NCI-H345 (cell line): ENCODE data around the gene NUBPL.
"Not testable (repeated sequence)": the region's sequence is repeated elsewhere in the genome, so short reads cannot be mapped to it uniquely, and the experiment has no call there.

ENCODE experiments used
- DNase-seq: peaks from one replicate; lab custom pipeline; 2025; lab: John Stamatoyannopoulos, UW

The NUBPL gene

DNA sequence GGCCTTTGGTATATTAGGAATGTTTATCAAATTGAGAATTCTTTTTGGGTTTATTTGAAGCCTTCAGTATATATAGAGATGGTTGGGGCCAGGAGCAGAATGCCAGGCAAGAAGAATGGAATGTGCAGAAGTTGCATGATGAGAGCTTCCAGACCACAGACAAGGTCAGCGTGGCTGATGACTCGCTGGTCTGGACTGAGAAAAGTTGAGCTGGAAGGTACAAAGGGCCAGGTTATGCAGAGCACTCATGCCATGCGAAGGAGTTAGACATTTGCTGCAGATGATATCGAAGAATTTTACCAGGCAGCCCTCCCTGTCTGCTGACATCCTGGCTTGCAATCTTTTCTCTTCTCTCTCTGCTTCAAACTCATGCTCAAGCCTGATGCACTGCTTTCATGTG lies 319.7 kb downstream of the NUBPL start:
- no peak for DNase-seq

DNA sequence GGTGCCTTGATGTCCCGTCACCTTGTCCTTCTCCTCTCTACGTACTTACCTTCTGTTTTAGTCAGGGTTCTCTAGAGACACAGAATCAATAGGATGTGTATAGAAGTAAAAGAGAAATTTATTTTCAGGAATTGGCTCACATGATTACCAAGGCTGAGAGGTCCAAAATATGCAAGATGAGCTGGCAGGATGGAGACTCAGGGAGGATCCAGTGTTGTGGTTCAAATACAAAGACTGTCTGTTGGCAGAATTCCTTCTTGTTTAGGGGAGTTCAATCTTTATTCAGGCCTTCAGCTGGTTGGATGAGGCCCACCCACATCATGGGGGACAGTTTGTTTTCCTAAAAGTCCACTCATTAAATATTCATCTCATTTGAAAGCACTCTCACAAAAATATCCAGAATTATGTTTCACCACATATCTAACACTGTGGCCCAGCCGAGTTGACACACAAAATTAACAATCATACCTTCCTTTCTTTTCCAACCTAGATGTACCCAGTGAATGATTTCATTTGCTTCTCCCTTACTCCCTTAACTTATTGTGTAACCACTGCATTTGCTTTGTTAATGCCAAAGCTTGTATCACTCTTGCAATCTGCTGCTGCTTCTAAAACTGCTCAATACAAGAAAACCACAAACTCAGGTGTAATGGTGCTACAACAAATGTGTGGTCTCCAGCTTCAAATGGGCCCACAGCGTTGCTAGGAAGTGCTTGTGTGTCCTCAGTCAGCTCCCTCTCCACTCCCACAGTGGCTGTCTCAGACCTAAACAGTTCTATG lies 320.5 kb downstream of the NUBPL start:
- DNase-seq: no peak

DNA sequence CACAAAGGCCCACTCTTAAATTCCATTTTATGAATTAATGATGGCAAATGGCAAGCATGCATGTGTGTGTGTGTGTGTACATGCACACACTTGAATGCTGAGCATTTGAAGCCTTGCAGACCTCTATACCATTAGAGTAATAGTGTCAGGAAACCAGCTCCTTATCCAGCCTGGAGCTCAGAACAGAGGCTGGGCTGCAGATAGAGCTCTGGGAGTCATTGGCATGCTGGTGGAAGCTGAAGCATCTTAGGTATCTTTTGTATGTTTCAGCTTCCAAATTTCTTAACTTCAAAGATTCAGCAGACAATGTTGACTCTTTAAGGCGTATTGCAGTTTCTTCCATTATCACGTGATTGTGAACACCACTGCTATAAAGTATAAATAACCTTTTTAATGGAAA lies 323.0 kb downstream of the NUBPL start:
- no peak for DNase-seq

DNA sequence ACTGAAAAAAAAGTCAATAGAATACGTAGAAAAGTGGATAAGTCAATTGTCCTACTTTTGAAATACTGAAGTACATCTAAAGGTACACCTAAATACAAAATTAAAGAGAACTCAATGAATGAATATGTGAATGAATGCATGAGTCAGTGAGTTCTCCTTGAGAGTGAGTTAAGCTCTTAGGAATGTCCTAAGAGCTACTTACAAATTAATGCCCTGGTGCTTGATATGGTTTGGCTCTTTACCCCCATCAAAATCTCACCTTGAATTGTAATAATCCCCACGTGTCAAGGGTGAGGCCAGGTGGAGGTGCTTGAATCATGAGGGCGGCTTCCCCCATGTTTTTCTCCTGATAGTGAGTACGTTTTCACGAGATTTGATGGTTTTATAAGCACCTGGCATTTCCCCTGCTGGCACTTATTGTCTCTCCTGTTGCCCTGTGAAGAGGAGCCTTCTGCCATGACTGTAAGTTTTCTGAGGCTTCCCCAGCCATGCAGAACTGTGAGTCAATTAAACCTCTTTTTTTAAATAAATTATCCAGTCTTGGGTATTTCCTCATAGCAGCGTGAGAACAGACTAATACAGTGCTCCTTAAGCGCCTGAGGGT lies 323.7 kb downstream of the NUBPL start:
- no peak for DNase-seq

DNA sequence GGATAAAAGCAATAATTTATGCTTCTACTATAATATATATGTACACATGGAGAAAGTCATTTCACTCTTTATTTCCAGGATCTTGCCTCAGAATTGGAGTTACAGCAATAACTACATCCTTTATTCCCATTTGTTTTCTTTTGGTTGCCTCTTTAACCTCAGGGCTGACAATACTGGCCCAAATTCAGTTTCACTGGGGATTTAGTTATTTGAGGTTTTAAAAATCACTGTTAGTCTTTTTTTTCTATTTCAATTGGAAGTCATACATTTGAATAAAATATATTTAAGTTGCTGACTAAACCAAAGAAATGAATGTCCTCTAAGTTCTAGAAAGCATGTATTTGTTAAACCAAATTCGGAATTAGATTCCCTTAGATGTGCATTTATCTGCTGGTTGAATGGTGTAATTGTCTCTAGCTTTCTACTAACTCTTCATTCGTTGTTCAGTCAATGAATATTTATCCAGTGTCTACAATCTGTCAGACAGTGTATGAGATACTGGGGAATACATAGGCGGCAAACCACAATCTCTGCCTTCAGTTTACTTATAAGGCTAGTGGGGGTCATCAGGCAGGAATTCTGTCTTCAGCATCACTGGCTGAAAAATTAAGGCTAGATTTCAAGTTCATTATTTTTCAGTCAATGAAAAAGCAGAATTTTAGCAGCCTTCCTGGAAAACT lies 325.1 kb downstream of the NUBPL start:
- no peak for DNase-seq

DNA sequence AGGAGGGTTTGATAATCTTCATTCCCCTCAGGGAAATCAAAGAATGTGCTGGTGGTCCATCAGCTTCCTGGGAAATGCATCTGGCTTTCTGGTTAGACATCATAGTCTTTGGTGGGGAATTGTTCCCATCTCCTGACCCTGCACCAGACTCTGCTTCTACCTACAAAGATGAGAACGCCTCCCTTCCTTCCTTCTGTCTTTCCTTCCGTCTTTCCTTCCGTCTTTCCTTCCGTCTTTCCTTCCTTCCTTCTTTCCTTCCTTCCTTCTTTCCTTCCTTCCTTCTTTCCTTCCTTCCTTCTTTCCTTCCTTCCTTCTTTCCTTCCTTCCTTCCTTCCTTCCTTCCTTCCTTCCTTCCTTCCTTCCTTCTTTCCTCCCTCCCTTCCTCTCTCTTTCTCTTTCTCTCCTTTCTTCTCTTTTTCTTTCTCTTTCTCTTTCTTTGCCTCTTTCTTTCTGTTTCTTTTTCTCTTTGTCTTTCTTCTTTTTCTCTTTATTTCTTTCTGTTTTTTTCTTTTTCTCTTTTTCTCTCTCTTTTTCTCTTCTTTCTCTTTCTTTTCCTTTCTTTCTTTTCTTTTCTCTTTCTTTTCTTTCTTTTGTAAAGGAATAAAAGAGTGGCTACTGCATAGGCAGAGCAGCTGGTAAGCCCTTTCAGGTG lies 326.9 kb downstream of the NUBPL start:
- DNase-seq: no peak

DNA sequence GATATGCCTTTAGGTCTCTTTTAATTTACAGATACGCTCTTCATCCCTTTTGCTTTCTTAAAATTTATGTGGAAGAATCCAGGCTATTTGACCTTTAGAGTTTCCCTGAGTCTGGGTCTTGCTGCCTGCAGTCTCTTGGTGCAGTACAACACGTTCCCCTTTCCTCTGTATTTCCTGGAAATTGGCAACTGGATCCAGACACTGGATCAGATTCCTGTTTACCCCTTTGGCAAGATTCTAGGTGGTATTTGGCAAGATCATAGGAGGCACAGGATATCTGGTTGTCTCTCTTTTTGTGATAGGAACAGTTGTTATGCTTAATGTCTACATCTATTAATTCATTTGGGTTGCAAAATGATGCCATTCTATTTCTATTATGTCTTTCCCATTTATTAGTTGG lies 328.1 kb downstream of the NUBPL start:
- no peak for DNase-seq

DNA sequence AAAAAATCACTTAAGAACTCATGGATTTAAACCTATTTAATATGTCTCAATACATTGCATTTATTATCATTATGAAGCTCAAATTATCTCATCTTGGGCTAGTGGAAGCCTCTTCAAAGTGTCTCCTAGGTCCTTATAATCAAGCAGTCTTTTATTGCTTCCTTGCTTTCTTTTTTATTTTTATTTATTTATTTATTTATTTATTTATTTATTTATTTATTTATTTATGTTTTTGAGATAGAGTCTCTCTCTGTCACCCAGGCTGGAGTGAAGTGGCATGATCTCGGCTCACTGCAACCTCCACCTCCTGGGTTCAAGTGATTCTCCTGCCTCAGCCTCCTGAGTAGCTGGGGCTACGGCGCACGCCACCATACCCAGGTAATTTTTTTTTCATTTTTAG lies 329.0 kb downstream of the NUBPL start:
- DNase-seq: not testable (repeated sequence)

DNA sequence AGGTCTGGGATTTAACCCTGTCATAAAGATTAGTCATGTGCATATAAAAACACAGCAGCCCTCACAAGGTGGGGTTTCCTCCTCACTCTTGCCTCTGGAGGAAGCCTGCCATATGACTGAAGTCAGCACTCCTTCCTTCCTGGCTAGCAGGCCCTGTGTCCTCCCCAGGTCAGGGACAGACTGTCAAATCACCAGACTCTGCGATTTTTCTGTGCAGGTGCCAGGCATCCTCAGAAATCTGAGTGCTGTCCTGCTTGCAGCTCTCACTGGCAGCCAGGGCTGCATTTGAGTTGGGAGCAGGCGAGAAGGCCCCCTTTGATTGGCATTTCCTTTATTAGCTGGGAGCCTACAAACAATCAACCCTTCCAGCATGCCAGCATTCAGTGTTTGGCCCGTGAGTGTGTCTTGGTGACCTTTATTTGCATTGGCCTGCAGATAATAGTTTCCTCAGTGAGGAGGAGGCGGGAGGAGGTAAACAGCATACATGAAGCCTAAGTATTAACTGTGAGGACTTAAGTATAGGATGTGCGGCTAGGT lies 332.1 kb downstream of the NUBPL start:
- DNase-seq: no peak

DNA sequence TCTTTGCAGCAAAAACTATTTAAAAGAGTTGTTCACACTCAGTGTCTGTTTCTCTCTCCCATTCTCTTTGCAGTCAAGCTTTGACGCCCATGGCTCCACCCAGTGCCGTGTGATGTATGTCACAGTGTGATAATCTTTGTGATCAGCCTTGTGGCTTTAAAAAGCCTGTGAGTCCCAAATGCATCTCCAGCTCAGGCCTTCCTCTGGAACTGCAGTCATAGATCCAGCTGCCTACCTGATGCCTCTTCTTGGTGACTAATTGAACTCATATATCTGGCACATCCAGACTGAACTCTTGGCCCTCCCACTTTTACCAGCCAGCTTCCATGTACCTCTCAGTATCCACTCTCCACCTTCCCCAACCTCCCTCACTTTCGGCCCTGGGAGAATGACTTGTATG lies 333.1 kb downstream of the NUBPL start:
- no peak for DNase-seq

DNA sequence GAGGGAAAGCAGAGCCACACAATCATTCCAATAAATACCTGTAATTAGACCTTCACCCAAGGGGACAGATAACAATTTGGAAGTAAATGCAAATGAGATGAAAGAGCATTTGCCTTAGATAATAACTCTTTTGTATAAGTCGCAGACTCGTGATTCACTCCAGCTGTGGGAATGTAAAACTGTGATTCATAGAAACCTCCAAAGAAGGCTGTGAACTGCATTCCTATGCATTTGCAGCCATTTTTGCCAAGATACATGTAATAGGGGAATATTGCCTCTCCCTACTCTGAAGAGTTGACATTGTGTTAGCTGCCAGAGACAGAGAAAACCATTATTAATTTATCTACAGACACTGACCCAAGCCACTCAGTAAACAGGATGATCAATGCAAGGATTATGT lies 334.0 kb downstream of the NUBPL start:
- DNase-seq: no peak

DNA sequence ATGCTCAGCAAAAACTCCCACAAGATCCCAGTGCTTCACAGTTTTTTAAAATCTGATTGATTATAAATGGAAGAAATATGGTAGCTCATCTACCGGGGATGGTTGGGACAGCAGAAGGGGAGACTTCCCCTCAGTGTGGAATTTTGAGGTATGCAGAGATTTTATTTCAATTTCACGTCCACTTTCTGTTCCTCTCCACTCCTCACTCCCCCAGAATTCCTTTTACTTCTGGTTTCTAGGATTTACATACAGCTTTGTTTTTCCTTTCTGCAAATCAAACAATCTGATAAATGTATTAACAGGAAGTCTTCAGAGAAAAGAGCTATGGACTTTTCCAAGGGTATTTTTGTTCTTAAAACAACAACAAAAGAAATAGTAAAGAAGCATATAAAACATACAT lies 334.4 kb downstream of the NUBPL start:
- no peak for DNase-seq

DNA sequence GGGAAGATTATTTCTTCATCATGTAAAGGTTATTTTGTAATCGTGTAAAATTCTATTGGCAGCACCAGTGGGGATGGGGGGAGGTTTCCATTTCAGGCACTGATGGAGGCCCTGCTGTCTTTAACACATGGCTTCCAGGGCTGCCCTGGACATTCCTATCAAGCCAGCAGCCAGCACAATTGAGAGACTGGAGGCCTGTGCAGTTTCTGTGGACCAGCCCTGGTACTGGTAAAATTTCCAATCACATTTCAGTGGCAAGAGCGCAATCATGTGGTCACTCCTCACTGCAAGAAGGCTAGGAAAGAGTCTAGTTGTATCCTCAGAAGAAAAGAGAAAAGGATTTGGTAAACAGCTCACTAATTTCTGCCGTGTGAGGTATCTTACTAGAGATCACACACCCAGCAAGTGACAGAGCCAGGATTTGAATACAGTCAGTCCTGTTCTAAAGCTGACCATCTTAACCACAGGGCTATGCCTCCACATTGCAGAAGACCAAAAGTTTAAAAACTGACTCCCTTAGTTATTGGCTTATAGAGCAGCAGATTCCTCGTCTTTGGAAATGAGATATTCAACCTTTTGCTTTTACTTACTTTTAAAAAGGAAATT lies 336.5 kb downstream of the NUBPL start:
- DNase-seq: peak; percentile 2

DNA sequence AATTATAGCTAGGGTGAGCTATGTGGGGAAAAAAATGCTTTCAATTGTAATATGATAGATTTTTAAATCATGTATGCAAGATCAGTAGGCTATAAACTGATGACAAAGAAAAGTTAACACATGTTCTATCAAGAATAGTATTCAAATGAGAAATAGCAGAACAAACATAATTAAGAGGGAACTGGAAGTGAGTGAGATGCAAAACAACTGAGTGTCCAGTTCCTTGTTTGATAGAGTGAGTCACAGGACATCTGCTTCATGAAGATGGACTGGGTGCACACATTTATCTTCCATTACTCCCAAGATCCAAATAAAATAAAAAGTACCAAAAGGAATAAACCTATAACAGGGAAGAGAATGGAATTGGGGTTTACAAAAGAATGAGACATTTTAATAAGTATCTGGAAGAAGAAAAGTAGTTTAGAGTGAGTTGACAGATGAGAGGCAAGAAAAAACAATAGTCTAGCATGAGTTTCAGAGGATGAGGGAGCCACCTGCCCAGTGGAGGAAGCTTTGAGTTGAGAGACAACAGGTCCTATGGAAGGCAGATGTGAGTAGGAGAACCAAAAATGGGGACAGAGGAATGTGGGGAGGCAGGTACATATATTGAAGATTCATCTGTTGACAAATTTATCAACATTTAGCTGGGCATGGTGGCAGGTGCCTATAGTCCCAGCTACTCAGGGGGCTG lies 337.8 kb downstream of the NUBPL start:
- no peak for DNase-seq

DNA sequence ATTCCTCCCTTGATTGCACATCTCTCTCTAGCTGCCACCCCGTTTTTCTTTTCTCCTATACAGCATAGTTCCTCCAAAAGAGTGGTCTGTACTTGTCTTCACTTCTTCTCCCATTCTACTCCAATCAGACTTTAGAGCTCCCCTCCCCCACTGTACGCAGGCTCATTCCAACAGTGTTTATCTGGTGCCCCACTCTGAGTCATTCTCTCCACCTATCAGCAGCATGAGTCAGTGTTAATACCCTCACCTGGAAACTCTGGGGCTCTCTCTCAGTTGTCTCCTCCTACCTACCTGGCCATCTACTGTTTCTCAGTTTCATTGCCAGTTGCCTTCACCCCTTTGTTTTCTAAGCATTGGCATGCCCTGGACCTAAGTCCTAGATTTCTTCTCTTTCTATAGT lies 340.8 kb downstream of the NUBPL start:
- no peak for DNase-seq

DNA sequence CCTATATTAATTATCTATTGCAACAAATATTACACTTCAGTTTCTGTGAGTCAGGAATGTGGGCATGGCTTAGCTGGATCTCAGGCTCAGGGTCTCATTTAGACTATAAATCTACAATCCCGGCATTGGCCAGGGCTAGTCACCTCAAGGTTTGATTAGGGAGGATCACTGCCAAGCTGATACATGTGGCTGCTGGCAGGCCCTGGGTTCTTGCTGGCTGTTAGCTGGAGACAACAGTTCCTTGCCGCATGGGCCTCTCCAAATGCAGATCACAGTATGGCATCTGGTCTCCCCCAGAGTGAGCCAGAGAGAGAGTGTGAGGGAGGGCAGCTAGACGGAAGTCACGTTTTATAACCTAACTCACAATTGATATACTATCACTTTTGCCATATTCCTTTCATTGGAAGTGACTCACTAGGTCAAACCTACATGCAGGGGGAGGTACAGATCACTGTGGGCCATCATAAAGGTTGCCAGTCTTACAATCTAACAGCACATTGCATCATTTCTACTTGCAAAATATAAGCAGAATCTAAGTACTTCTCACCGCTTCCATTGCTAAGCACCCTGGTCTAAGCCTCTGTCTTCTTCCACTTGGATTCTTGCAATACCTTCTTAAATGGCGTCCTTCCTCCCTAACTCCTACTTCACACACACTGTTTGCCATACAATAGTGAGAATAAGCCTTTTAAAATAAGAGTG lies 341.9 kb downstream of the NUBPL start:
- DNase-seq: no peak

DNA sequence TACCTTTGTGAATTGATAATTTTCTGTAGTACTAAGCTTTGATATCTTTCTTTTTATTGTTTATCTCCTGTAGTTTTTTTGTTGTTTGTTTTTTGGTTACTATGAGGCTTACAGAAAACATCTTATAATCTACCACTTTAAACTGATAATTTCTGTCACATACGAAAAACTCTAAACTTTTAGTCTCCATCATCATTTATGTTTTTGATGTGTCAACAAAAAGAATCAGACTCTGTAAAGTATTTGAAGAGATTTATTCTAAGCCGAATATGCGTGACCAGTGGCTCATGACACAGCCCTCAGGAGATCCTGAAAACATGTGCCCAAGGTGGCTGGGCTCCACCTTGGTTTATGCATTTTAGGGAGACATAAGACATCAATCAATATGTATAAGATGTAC lies 348.8 kb downstream of the NUBPL start:
- no peak for DNase-seq
